WTC11 (cell line): ENCODE data around the gene NRP2. TPM values are rescaled to one million over a fixed set of nuclear protein-coding genes. Genes with fewer than 3 reads are reported as not detected.

Experiments used
- ATAC-seq: fragments of 200-7000 bp; cut with Tn5 transposase; 2 replicates; pipeline ENCODE4 v1.10.0; 2021; ENCODE audit warnings: mild to moderate bottlenecking, moderate library complexity
- CTCF ChIA-PET: fragments of 300-600 bp; sonication (Branson Sonifier 250); formaldehyde crosslinking; loops from one replicate; lab custom pipeline; 2021; ENCODE audit warnings: antibody characterized with exemption; lab: Charles Lee
- POLR2A ChIA-PET: fragments of 350-600 bp; sonication (Branson Sonifier 250); formaldehyde crosslinking; loops from one replicate; lab custom pipeline; 2021; ENCODE audit warnings: antibody characterized with exemption; lab: Charles Lee
- DNase-seq: peaks from one replicate; pipeline ENCODE4 v3.0.0; 2021; ENCODE audit warnings: low spot score
- H3K27ac Mint-ChIP-seq: 2 replicates; pipeline ENCODE4 v1.8.0; 2021; ENCODE audit warnings: mixed read lengths
- H3K27me3 Mint-ChIP-seq: 2 replicates; pipeline ENCODE4 v1.8.0; 2021; ENCODE audit warnings: low read depth, mild to moderate bottlenecking, moderate library complexity, mixed read lengths
- H3K36me3 Mint-ChIP-seq: 2 replicates; pipeline ENCODE4 v1.8.0; 2021; ENCODE audit warnings: mixed read lengths
- H3K4me1 Mint-ChIP-seq: 2 replicates; pipeline ENCODE4 v1.8.0; 2022; ENCODE audit warnings: mixed read lengths
- H3K4me3 Mint-ChIP-seq: 2 replicates; pipeline ENCODE4 v1.8.0; 2021; ENCODE audit warnings: mild to moderate bottlenecking, moderate library complexity, mixed read lengths
- H3K9me3 Mint-ChIP-seq: 2 replicates; pipeline ENCODE4 v1.8.0; 2021; ENCODE audit warnings: mixed read lengths
- GRHL2 ChIP-seq: fragments of 250-450 bp; sonication (Bioruptor Pico); IDR thresholded peaks from 2 replicates; pipeline ENCODE4 v1.8.0; 2022; ENCODE audit warnings: mild to moderate bottlenecking, moderate library complexity; ENCODE audit not compliant: insufficient replicate concordance, severe bottlenecking
- GTF2I ChIP-seq: fragments of 250-450 bp; sonication (Bioruptor Pico); conservative IDR thresholded peaks from 2 replicates; pipeline ENCODE4 v1.4.0; 2021; ENCODE audit warnings: mild to moderate bottlenecking
- HMGA2 ChIP-seq: fragments of 250-450 bp; sonication (Bioruptor Pico); IDR thresholded peaks from 2 replicates; pipeline ENCODE4 v1.4.0; 2021; ENCODE audit warnings: mild to moderate bottlenecking, moderate library complexity
- IRF2 ChIP-seq: sonication (generic); formaldehyde crosslinking; IDR thresholded peaks from 2 replicates; pipeline ENCODE4 v1.8.0; 2022; ENCODE audit warnings: low read depth, missing genetic modification reagents, borderline replicate concordance
- NFYB ChIP-seq: sonication (generic); formaldehyde crosslinking; conservative IDR thresholded peaks from 2 replicates; pipeline ENCODE4 v1.8.0; 2022; ENCODE audit warnings: low read depth, missing genetic modification reagents
- RELA ChIP-seq: sonication (generic); formaldehyde crosslinking; IDR thresholded peaks from 2 replicates; pipeline ENCODE4 v1.8.1; 2022; ENCODE audit warnings: missing genetic modification reagents, mild to moderate bottlenecking, borderline replicate concordance
- TP53 ChIP-seq: sonication (generic); formaldehyde crosslinking; IDR thresholded peaks from 2 replicates; pipeline ENCODE4 v1.8.1; 2023; ENCODE audit warnings: mild to moderate bottlenecking, missing genetic modification reagents
- ZBTB21 ChIP-seq: sonication (generic); formaldehyde crosslinking; IDR thresholded peaks from 2 replicates; pipeline ENCODE4 v1.8.1; 2023; ENCODE audit warnings: mild to moderate bottlenecking, missing genetic modification reagents, borderline replicate concordance
- ZNF121 ChIP-seq: sonication (generic); formaldehyde crosslinking; IDR thresholded peaks from 2 replicates; pipeline ENCODE4 v1.8.0; 2023; ENCODE audit warnings: missing genetic modification reagents
- ZNF138 ChIP-seq: sonication (generic); formaldehyde crosslinking; conservative IDR thresholded peaks from 2 replicates; pipeline ENCODE4 v1.8.1; 2022; ENCODE audit warnings: mild to moderate bottlenecking, moderate library complexity, missing genetic modification reagents
- ZNF232 ChIP-seq: sonication (generic); formaldehyde crosslinking; IDR thresholded peaks from 2 replicates; pipeline ENCODE4 v1.8.0; 2022; ENCODE audit warnings: mild to moderate bottlenecking, missing genetic modification reagents
- total RNA-seq: library from RNA; stranded (reverse); gene quantifications from 3 replicates; pipeline ENCODE4 v1.2.3, GENCODE V29; 2021
- TF ChIP-seq, protein P1 (sequence below): sonication (generic); formaldehyde crosslinking; IDR thresholded peaks from 2 replicates; pipeline ENCODE4 v1.8.0; 2022; ENCODE audit warnings: missing genetic modification reagents
- TF ChIP-seq, protein P2 (sequence below): sonication (generic); formaldehyde crosslinking; IDR thresholded peaks from 2 replicates; pipeline ENCODE4 v1.8.1; 2023; ENCODE audit warnings: mild to moderate bottlenecking, missing genetic modification reagents, borderline replicate concordance
- TF ChIP-seq, protein P3 (sequence below): sonication (generic); formaldehyde crosslinking; IDR thresholded peaks from 2 replicates; pipeline ENCODE4 v1.8.0; 2022; ENCODE audit warnings: mild to moderate bottlenecking, missing genetic modification reagents
- TF ChIP-seq, protein P4 (sequence below): sonication (generic); formaldehyde crosslinking; IDR thresholded peaks from 2 replicates; pipeline ENCODE4 v1.8.1; 2023; ENCODE audit warnings: mild to moderate bottlenecking, missing genetic modification reagents
- TF ChIP-seq, protein P5 (sequence below): sonication (generic); formaldehyde crosslinking; conservative IDR thresholded peaks from 2 replicates; pipeline ENCODE4 v1.8.1; 2023; ENCODE audit warnings: mild to moderate bottlenecking, low read depth, missing genetic modification reagents, moderate library complexity
- TF ChIP-seq, protein P6 (sequence below): fragments of 250-450 bp; sonication (Bioruptor Pico); IDR thresholded peaks from 2 replicates; pipeline ENCODE4 v1.8.0; 2021; ENCODE audit warnings: mild to moderate bottlenecking
- TF ChIP-seq, protein P7 (sequence below): sonication (generic); formaldehyde crosslinking; IDR thresholded peaks from 2 replicates; pipeline ENCODE4 v1.8.1; 2022; ENCODE audit warnings: mild to moderate bottlenecking, moderate library complexity, missing genetic modification reagents

The NRP2 gene
- total RNA-seq, 1 experiment from 2014 or later: 41.0 TPM

DNA sequence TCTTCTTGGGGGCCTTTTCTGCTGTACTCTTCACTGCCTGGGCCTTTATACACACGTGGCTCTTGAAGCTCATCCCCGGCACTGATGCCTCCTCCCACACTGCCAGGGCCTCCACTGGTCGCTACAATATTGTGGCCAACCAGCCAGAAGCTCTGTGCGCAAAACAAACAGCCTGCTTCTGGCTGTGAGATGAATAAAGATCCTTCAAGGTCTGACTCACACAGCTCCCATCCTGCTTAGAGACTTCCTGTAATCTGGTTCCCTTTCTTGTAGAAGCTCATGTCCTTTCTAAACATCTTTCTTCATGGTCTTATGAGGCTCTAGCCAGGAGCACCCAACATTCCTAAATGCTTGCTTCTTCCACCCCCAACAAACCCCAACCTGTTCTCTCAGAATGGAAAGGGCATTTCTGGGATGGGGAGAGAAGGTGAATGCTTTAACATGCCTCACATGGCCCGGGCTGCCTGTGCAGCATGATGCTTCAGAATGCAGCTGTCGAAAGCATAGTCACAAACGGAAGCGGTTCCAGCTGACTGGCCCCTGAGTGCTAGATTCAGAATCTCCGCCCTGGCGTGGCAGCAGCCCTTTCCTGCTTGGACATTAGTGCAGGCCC lies 24.6 kb downstream of the NRP2 start (continued):
- TF ChIP-seq, protein P1, sequence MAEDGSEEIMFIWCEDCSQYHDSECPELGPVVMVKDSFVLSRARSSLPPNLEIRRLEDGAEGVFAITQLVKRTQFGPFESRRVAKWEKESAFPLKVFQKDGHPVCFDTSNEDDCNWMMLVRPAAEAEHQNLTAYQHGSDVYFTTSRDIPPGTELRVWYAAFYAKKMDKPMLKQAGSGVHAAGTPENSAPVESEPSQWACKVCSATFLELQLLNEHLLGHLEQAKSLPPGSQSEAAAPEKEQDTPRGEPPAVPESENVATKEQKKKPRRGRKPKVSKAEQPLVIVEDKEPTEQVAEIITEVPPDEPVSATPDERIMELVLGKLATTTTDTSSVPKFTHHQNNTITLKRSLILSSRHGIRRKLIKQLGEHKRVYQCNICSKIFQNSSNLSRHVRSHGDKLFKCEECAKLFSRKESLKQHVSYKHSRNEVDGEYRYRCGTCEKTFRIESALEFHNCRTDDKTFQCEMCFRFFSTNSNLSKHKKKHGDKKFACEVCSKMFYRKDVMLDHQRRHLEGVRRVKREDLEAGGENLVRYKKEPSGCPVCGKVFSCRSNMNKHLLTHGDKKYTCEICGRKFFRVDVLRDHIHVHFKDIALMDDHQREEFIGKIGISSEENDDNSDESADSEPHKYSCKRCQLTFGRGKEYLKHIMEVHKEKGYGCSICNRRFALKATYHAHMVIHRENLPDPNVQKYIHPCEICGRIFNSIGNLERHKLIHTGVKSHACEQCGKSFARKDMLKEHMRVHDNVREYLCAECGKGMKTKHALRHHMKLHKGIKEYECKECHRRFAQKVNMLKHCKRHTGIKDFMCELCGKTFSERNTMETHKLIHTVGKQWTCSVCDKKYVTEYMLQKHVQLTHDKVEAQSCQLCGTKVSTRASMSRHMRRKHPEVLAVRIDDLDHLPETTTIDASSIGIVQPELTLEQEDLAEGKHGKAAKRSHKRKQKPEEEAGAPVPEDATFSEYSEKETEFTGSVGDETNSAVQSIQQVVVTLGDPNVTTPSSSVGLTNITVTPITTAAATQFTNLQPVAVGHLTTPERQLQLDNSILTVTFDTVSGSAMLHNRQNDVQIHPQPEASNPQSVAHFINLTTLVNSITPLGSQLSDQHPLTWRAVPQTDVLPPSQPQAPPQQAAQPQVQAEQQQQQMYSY (CRISPR knock-in tag): no peak
- TF ChIP-seq, protein P2, sequence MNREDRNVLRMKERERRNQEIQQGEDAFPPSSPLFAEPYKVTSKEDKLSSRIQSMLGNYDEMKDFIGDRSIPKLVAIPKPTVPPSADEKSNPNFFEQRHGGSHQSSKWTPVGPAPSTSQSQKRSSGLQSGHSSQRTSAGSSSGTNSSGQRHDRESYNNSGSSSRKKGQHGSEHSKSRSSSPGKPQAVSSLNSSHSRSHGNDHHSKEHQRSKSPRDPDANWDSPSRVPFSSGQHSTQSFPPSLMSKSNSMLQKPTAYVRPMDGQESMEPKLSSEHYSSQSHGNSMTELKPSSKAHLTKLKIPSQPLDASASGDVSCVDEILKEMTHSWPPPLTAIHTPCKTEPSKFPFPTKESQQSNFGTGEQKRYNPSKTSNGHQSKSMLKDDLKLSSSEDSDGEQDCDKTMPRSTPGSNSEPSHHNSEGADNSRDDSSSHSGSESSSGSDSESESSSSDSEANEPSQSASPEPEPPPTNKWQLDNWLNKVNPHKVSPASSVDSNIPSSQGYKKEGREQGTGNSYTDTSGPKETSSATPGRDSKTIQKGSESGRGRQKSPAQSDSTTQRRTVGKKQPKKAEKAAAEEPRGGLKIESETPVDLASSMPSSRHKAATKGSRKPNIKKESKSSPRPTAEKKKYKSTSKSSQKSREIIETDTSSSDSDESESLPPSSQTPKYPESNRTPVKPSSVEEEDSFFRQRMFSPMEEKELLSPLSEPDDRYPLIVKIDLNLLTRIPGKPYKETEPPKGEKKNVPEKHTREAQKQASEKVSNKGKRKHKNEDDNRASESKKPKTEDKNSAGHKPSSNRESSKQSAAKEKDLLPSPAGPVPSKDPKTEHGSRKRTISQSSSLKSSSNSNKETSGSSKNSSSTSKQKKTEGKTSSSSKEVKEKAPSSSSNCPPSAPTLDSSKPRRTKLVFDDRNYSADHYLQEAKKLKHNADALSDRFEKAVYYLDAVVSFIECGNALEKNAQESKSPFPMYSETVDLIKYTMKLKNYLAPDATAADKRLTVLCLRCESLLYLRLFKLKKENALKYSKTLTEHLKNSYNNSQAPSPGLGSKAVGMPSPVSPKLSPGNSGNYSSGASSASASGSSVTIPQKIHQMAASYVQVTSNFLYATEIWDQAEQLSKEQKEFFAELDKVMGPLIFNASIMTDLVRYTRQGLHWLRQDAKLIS (CRISPR knock-in tag): no peak
- no peak for TF ChIP-seq IRF2 (CRISPR knock-in tag)
- TF ChIP-seq, protein P3, sequence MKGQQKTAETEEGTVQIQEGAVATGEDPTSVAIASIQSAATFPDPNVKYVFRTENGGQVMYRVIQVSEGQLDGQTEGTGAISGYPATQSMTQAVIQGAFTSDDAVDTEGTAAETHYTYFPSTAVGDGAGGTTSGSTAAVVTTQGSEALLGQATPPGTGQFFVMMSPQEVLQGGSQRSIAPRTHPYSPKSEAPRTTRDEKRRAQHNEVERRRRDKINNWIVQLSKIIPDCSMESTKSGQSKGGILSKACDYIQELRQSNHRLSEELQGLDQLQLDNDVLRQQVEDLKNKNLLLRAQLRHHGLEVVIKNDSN (CRISPR knock-in tag): no peak
- no peak for TF ChIP-seq ZNF138 (CRISPR knock-in tag)
- TF ChIP-seq, protein P4, sequence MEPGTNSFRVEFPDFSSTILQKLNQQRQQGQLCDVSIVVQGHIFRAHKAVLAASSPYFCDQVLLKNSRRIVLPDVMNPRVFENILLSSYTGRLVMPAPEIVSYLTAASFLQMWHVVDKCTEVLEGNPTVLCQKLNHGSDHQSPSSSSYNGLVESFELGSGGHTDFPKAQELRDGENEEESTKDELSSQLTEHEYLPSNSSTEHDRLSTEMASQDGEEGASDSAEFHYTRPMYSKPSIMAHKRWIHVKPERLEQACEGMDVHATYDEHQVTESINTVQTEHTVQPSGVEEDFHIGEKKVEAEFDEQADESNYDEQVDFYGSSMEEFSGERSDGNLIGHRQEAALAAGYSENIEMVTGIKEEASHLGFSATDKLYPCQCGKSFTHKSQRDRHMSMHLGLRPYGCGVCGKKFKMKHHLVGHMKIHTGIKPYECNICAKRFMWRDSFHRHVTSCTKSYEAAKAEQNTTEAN (CRISPR knock-in tag): no peak
- TF ChIP-seq NFYB (CRISPR knock-in tag): no peak
- no peak for TF ChIP-seq GTF2I (CRISPR knock-in tag)
- TF ChIP-seq GRHL2 (CRISPR knock-in tag): no peak
- TF ChIP-seq TP53 (CRISPR knock-in tag): no peak

DNA sequence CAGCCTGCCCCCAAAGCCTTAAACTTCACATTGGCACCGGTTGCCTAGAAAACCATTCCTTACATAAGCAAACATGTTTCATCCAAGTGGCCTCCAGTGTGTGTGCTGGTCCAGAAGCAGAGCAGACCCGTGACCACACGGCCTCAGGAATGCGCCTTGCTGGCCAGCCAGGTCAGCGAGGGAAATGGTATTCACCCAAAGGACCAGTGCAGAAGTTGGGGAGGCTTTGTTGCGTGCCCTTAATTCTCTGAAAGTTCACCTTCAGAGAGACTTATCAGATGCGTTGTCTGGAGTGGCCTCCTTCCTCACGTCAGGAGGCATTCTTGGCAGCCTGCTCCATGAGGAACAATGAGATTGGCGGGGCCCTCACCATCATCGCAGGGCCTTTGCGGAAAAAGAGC lies 25.9 kb downstream of the NRP2 start:
- ChIA-PET CTCF (no interaction called here), POLR2A (no interaction called here)
- DNase-seq (no peak), ATAC-seq (no peak)
- H3K9me3 Mint-ChIP-seq: peaks cover 5% of the 10 kb centered on the region
- no peak for TF ChIP-seq HMGA2 (CRISPR knock-in tag)
- H3K27ac Mint-ChIP-seq: no peak overlapping the region
- peaks cover 30% of the 10 kb centered on the region for H3K4me1 Mint-ChIP-seq
- H3K4me3 Mint-ChIP-seq: no peak overlapping the region
- H3K36me3 Mint-ChIP-seq: no peaks in the 10 kb centered on the region
- no peaks in the 10 kb centered on the region for H3K27me3 Mint-ChIP-seq

DNA sequence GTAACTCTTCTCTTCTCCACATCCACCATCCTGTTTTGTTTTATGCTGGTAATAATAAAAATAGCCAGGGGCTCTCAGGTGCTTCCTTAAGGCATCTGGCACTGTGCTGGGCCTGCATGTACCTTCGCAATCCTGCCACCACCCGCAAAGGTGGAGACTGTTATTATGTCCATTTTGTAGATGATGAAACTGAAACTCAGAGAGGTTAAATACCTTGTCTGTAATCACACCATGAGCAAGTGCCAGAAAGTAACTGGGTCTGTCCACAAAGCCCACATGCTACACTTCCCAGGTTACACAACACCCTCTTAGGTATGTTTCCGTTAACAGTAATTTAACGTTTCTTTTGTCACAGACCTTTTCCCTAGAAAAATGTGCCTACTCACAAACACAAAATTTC lies 27.0 kb downstream of the NRP2 start:
- Mint-ChIP-seq H3K36me3 (no peaks in the 10 kb centered on the region), H3K27ac (no peak overlapping the region), H3K4me3 (no peak overlapping the region), H3K27me3 (no peaks in the 10 kb centered on the region), H3K9me3 (peaks cover 5% of the 10 kb centered on the region), H3K4me1 (peaks cover 23% of the 10 kb centered on the region)
- ChIA-PET CTCF (interaction anchor here (0.8 to 1.2 kb wide), 2 partner anchors 12 to 27 kb away, joined by 3 to 5 read pairs; partner anchors contain the start of gene NRP2), POLR2A (no interaction called here)
- TF ChIP-seq ZNF232 (CRISPR knock-in tag) (no peak), ZBTB21 (CRISPR knock-in tag) (no peak), TP53 (CRISPR knock-in tag) (no peak), RELA (CRISPR knock-in tag) (no peak), ZNF121 (CRISPR knock-in tag) (no peak)
- TF ChIP-seq, protein P5, sequence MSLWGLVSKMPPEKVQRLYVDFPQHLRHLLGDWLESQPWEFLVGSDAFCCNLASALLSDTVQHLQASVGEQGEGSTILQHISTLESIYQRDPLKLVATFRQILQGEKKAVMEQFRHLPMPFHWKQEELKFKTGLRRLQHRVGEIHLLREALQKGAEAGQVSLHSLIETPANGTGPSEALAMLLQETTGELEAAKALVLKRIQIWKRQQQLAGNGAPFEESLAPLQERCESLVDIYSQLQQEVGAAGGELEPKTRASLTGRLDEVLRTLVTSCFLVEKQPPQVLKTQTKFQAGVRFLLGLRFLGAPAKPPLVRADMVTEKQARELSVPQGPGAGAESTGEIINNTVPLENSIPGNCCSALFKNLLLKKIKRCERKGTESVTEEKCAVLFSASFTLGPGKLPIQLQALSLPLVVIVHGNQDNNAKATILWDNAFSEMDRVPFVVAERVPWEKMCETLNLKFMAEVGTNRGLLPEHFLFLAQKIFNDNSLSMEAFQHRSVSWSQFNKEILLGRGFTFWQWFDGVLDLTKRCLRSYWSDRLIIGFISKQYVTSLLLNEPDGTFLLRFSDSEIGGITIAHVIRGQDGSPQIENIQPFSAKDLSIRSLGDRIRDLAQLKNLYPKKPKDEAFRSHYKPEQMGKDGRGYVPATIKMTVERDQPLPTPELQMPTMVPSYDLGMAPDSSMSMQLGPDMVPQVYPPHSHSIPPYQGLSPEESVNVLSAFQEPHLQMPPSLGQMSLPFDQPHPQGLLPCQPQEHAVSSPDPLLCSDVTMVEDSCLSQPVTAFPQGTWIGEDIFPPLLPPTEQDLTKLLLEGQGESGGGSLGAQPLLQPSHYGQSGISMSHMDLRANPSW (CRISPR knock-in tag): no peak
- TF ChIP-seq, protein P6, sequence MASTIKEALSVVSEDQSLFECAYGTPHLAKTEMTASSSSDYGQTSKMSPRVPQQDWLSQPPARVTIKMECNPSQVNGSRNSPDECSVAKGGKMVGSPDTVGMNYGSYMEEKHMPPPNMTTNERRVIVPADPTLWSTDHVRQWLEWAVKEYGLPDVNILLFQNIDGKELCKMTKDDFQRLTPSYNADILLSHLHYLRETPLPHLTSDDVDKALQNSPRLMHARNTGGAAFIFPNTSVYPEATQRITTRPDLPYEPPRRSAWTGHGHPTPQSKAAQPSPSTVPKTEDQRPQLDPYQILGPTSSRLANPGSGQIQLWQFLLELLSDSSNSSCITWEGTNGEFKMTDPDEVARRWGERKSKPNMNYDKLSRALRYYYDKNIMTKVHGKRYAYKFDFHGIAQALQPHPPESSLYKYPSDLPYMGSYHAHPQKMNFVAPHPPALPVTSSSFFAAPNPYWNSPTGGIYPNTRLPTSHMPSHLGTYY (CRISPR knock-in tag): no peak
- TF ChIP-seq, protein P7, sequence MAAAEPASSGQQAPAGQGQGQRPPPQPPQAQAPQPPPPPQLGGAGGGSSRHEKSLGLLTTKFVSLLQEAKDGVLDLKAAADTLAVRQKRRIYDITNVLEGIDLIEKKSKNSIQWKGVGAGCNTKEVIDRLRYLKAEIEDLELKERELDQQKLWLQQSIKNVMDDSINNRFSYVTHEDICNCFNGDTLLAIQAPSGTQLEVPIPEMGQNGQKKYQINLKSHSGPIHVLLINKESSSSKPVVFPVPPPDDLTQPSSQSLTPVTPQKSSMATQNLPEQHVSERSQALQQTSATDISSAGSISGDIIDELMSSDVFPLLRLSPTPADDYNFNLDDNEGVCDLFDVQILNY: no peak
- ATAC-seq (no peak), DNase-seq (no peak)
